Hematopoietic multipotent progenitor cell treated with erythropoietin and hydrocortisone succinate and interleukin-3 and kit ligand, for 8 days (in vitro differentiated cells): ENCODE data around the gene SCGB3A1.
A peak's percentile ranks its signal among the peaks of the same experiment; 100 is the strongest.

Experiments
- DNase-seq: peaks from one replicate; pipeline ENCODE4 v3.0.0-alpha.2; 2015

Gene SCGB3A1

GRCh38 chr5:180625125-180625790 lies 34.0 kb upstream of the SCGB3A1 start:
- DNase-seq = no peak

- no peak for DNase-seq
Observed at GRCh38 chr5:180624587-180624986, 33.3 kb upstream of the SCGB3A1 start.

GRCh38 chr5:180623844-180624243 lies 32.5 kb upstream of the SCGB3A1 start:
- no peak for DNase-seq

- no peak for DNase-seq
Observed at GRCh38 chr5:180623411-180623834, 32.1 kb upstream of the SCGB3A1 start.

- DNase-seq = no peak
Observed at GRCh38 chr5:180622910-180623309, 31.6 kb upstream of the SCGB3A1 start.

- DNase-seq = no peak
Observed at GRCh38 chr5:180621311-180621710, 30.0 kb upstream of the SCGB3A1 start.

GRCh38 chr5:180620014-180620413 lies 28.7 kb upstream of the SCGB3A1 start:
- DNase-seq = no peak

- DNase-seq = no peak
Observed at GRCh38 chr5:180619563-180619915, 28.2 kb upstream of the SCGB3A1 start.

GRCh38 chr5:180618829-180619562 lies 27.7 kb upstream of the SCGB3A1 start:
- DNase-seq = peak; percentile 57

- DNase-seq = no peak
Observed at GRCh38 chr5:180618487-180618828, 27.2 kb upstream of the SCGB3A1 start.

GRCh38 chr5:180613814-180614188 lies 22.5 kb upstream of the SCGB3A1 start:
- DNase-seq = no peak

GRCh38 chr5:180613188-180613813 lies 22.0 kb upstream of the SCGB3A1 start:
- DNase-seq = no peak

GRCh38 chr5:180612683-180613082 lies 21.4 kb upstream of the SCGB3A1 start:
- DNase-seq = no peak

- DNase-seq = peak; percentile 60
Observed at GRCh38 chr5:180611140-180611850, 20.0 kb upstream of the SCGB3A1 start.

GRCh38 chr5:180609817-180610550 lies 18.7 kb upstream of the SCGB3A1 start:
- no peak for DNase-seq

- no peak for DNase-seq
Observed at GRCh38 chr5:180609386-180609785, 18.1 kb upstream of the SCGB3A1 start.

- no peak for DNase-seq
Observed at GRCh38 chr5:180608572-180609310, 17.4 kb upstream of the SCGB3A1 start.

GRCh38 chr5:180607861-180608571 lies 16.7 kb upstream of the SCGB3A1 start:
- DNase-seq = peak; percentile 48

GRCh38 chr5:180606215-180606785 lies 15.0 kb upstream of the SCGB3A1 start:
- no peak for DNase-seq

- DNase-seq = peak; percentile 86
Observed at GRCh38 chr5:180605554-180606214, 14.4 kb upstream of the SCGB3A1 start.

- no peak for DNase-seq
Observed at GRCh38 chr5:180604271-180604670, 13.0 kb upstream of the SCGB3A1 start.
